Ramos (cell line): Measurements from ENCODE around the gene THBS1.

Experiments
- in situ Hi-C: fragments of 300-500 bp; cut with MboI; formaldehyde crosslinking; loops from one replicate; pipeline ENCODE4 v1.14.3; 2022; ENCODE audit warnings: low sequenced_read_pairs; ENCODE audit not compliant: unreplicated experiment

Gene THBS1

DNA sequence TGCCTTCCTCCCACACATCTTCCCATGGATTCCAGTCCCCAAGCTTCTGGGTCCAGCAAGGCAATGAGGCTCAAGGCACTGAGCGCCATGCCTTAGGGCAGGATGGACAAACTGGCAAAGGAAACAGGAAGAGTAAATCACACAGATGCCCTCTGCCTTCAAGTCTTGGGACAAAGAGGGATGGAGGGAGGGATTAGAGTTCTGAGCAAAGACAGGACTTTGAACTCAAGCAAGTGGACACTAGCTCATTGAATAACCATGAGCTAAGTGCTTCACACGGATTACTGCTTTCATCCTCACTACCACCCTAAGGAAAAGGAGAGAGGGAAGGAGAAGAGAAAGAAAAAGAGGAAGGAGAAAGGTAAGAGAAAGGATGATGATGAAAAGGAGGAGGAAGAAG, 7.6 kb upstream of the THBS1 start:
- in situ Hi-C loops: loop anchor here (10.0 kb wide), 1 partner anchor 448 kb away; no protein-coding TSS in a partner anchor

DNA sequence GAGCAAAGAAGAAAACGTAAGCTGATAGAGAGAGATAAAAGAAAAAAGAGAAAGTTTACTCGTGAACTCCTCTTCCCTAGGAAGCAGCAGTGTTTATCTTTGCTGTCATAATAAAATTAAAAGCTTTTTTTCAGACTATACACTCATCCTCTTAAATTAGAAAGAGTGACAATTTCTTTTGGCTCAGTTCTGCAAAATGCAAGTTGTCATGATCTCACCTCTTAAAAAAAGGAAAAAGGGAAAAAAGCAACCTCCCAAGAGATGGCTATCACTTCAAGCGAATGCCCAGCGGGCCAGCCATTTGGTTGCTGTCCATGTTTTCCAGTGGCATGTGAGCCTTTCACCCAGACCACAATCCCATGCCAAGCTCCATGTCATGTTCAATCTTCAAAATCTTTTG, 7.0 kb upstream of the THBS1 start:
- in situ Hi-C loops: loop anchor here (10.0 kb wide), 1 partner anchor 449 kb away; no protein-coding TSS in a partner anchor

DNA sequence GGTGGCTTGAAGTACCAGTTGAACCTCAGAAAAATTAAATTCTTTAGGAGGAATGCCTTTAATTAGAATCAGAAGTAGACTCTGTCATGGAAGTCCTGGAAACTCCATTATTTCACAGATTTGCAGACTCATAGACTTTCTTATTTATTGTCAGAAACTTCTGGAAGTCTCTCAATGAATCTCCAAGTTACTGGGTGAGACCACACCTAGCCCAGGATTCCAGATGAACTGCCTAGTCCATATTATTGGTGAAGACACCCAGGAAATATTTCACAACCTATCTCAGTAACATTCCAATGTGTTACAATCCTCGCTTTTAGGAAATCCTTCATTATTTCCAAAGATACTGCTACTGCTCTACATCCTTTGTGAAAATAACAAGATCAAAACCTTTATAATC, 6.5 kb upstream of the THBS1 start:
- in situ Hi-C loops: loop anchor here (10.0 kb wide), 1 partner anchor 450 kb away; no protein-coding TSS in a partner anchor

DNA sequence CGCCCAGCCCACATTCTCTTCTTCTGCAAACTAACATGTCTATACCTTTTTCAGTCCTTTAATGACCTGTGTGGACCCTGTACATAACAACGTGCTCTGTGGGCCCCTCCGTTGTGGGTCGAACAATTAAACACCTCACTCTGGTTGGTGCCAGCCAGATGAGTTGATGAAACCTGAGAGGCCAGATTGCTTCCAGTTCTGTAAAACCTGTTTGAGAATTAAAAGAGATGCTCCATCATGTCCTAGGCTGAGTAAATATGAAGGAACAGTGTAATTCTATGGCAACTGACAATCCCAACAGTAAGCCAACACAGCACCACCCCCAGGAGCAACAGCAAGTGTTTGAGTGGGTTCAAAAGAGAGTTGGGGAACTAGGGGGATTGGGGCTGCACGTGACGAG, 5.7 kb upstream of the THBS1 start:
- in situ Hi-C loops: loop anchor here (10.0 to 25.0 kb wide), 2 partner anchors 450 to 763 kb away; no protein-coding TSS in a partner anchor

DNA sequence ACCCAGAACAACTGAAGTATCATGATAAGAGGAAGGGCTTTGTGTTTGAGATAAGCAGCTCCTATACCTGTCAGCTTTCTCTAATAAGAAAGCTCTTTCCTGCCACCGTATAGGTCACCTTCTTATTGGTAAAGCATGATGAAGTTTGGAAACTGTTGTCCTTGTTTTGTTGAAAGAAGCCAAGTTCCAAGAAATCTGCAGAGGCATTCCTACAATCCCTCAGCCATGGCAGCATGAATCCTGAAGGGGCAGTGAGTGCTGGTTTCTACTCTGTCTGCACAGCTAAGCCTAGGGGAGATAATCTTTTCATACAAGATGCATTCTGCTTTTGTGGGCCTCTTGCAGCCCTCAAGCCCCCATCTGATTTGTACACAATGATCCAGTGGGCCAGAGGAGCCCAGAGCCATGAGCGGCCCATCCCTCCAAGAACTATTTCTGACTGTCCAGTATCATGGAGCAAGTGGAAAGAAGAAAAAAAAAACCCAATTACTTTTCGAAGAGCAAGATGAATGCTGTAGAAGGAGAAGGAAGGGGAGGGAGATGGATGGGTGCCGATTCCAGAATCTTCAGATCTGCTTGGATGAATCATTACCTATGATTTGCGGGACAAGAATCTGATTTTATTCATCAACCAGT, 1.9 kb upstream of the THBS1 start:
- in situ Hi-C loops: loop anchor here (10.0 to 25.0 kb wide), 2 partner anchors 454 to 767 kb away; no protein-coding TSS in a partner anchor

DNA sequence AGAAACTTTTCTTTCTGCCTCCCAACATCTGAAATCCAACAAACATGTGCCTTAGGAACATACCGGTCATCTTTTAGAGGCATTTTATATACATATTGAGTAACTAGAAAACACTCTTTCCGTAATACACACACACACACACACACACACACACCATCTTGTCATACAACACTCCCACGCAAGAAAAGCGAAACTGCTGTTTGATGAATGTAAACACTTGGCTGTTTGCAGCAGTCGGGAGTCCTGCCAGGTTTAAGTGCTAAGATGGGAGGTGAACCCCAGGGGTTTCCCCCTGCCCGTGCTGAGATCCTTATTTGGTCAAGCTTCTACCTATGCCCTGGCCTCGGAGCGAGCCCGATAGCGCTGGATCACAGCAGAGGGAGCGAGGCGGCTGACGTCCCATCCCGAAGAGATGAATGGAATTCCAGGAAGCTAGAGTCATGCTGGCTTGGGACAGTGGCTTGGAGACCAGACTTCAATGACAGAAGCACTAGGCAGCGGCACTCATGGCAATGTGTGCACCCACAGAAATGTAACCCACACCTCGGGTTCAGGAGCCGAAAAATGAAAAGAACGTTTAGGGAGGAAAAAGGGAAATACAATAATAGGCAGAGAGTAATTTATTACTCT, 1.3 kb upstream of the THBS1 start:
- in situ Hi-C loops: loop anchor here (10.0 to 25.0 kb wide), 2 partner anchors 455 to 767 kb away; no protein-coding TSS in a partner anchor

DNA sequence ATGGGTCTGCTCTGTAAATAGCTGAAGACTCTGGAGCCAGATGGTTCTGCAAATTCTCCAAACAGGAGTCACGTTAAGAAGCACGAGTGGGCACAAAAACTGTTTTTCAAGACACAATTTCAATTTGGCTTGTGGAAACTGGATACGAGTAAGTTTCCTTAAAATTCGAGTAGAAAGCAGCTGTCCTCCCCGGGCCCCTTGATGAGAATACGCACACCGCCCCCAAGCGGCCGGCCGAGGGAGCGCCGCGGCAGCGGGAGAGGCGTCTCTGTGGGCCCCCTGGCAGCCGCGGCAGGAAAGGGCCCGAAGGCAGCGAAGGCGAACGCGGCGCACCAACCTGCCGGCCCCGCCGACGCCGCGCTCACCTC, 778 bp upstream of the THBS1 start:
- in situ Hi-C loops: loop anchor here (25.0 kb wide), 1 partner anchor 768 kb away; no protein-coding TSS in a partner anchor

DNA sequence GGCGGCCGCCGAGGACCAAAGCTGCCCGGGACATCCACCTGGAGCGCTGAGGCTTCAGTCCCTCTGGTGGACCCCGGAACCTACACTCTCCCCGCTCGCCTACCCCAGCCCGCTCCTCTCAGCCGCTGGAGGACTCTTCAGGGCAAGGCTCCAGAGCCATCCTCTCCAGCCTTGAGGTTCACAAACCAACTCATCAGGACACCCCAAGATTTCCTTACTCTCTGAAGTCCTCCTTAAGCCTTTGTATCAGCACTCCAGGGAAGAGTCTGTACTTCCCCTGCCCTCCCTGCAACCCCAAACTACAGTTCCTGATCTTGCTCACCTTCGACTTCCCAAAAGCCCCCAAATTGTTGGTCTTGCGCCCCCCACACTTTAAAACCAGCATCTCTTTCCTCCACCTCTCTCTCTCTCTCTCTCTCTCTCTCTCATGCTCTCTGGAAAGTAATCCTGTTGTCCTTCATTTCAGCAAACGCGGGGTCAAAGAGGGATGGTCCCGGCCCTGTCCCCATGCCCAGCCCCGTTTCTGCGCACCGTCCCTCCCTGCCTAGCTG, 438 bp downstream of the THBS1 start:
- in situ Hi-C loops: loop anchor here (25.0 kb wide), 1 partner anchor 769 kb away; no protein-coding TSS in a partner anchor

DNA sequence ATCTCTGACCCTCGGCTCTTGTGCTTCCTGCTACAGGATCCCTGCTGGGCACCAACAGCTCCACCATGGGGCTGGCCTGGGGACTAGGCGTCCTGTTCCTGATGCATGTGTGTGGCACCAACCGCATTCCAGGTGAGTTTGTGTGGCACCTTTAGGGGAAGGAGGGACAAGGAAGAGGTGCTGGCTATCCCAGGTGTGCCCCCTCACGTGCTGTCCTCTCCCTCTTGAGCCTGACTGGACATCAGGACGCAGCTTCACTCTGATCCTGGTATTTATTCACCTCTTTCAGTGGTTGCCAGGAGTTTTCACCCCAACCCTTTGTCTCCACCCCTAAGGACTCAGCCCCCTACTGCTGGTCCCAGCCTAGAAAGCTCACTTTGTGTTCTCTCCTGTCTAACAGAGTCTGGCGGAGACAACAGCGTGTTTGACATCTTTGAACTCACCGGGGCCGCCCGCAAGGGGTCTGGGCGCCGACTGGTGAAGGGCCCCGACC, 960 bp downstream of the THBS1 start:
- in situ Hi-C loops: loop anchor here (25.0 kb wide), 1 partner anchor 770 kb away; no protein-coding TSS in a partner anchor

DNA sequence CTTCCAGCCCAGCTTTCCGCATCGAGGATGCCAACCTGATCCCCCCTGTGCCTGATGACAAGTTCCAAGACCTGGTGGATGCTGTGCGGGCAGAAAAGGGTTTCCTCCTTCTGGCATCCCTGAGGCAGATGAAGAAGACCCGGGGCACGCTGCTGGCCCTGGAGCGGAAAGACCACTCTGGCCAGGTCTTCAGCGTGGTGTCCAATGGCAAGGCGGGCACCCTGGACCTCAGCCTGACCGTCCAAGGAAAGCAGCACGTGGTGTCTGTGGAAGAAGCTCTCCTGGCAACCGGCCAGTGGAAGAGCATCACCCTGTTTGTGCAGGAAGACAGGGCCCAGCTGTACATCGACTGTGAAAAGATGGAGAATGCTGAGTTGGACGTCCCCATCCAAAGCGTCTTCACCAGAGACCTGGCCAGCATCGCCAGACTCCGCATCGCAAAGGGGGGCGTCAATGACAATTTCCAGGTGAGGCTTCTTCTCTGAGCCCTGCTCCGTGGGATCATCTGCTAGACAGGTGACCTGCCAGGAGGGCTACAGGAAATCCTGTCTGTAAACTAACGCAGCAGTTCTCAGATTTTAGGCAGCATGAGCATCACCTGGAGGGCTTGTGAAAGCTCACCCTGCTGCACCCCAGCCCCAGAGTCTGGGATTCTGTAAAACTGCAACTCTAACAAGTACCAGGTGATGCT, 1.6 kb downstream of the THBS1 start:
- in situ Hi-C loops: loop anchor here (25.0 kb wide), 1 partner anchor 770 kb away; no protein-coding TSS in a partner anchor

DNA sequence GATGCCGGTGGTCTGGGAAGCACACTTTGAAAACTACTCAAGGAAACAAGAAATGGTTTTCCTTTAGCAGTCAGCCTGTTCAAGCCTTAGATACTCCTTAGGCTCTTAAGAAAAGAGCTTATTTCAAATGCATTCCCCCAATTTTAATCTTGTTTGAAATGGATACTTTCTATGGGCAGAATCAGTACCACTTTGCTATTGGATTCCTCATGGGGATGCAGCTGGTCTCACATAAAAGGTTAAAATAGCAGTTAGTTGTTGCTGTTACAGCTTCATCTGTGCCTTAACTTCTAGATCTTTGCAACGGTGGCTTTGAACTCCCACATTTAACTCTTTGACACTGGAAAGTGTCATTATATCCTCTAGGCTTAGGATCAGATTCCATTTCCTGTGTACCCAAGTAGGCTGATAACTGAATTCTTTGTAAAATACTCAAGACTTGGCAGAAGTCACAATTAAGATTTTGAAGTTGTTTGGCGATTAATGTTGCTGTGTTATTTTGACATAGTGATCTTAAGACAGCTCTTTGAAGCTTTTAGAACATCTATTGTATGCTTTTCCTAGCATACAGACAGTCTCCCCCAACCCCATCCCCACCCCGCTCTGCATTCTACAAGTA, 2.2 kb downstream of the THBS1 start:
- in situ Hi-C loops: loop anchor here (25.0 kb wide), 1 partner anchor 771 kb away; no protein-coding TSS in a partner anchor

DNA sequence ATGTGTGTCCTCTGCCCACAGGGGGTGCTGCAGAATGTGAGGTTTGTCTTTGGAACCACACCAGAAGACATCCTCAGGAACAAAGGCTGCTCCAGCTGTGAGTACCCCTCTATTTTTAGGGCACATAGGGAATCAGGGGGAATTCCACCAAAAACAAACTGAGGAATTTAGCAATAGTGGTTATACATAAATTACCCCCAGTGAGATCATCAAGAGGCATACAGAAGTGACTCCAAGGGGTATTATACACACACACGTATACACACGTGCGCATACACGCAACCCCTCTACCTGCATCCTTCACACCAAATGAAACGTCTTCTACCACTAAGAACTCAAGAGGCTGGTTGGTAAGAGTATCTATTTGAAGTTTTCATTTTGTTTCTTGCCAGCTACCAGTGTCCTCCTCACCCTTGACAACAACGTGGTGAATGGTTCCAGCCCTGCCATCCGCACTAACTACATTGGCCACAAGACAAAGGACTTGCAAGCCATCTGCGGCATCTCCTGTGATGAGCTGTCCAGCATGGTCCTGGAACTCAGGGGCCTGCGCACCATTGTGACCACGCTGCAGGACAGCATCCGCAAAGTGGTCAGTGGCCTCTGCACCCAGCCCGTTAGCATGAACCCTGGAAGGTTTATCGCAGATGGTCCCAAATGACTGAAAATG, 2.9 kb downstream of the THBS1 start:
- in situ Hi-C loops: loop anchor here (25.0 kb wide), 1 partner anchor 771 kb away; no protein-coding TSS in a partner anchor

DNA sequence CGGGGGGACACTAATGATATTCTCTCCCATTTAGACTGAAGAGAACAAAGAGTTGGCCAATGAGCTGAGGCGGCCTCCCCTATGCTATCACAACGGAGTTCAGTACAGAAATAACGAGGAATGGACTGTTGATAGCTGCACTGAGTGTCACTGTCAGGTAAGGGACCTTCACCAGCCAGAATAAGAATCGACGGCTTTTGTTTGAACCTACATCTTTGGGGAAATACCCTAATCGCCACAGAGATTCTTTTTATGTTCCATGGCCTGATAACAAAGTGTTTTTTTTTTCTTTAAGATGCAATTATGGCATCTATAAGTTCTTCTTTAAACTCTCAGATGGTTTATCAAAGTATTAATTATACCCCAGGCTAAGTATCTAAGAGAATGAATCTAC, 3.4 kb downstream of the THBS1 start:
- in situ Hi-C loops: loop anchor here (25.0 kb wide), 1 partner anchor 772 kb away; no protein-coding TSS in a partner anchor

DNA sequence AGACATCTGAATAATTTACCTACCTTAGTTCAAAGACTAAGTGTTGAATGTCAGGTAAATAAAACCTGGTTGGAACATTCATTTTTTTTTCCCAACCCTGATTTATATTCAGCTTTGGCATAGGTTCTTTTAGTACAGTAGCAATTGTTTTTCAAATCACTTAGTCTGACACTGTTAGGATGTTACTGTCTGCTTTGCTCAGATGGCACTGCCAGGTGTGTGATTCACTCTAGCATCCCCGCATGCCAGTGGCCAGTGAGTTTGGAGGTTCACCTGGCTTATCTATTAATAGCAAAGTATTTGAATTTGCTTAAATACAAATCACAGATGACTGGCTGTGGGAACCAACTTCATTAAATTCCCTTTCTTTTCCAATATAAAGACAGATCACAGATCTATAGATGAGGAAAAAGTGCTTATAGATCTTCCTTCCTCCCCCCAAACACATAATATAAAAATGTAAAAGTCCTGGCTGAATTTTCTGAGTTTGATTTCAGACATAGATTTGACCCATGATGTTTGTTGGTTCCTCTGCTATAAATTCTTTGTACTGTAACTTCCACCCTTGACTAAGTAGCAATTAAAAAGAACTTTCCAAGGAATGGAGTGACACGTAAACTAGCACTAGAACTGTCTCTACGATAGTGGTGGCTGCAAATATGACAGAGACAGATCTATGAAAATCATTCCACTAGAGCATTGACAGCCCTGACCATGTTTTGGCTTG, 3.9 kb downstream of the THBS1 start:
- in situ Hi-C loops: loop anchor here (25.0 kb wide), 1 partner anchor 773 kb away; no protein-coding TSS in a partner anchor

DNA sequence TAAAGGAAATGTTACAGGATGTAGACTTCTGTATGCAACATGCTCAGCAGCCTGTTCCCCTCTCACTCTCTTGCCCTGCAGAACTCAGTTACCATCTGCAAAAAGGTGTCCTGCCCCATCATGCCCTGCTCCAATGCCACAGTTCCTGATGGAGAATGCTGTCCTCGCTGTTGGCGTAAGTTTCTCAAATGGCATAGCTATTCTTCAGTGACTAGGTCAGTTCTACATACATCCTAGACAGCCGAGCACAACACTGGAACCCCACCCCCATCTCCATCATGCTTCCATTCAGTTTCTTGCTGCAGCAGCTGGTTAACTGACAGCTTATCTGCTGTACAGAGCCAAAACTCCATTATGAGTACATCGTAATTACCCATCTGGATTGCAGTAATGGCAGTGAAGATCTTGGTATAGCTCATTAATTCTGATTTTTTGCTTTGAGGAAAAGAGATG, 4.5 kb downstream of the THBS1 start:
- in situ Hi-C loops: loop anchor here (25.0 kb wide), 1 partner anchor 773 kb away; no protein-coding TSS in a partner anchor

DNA sequence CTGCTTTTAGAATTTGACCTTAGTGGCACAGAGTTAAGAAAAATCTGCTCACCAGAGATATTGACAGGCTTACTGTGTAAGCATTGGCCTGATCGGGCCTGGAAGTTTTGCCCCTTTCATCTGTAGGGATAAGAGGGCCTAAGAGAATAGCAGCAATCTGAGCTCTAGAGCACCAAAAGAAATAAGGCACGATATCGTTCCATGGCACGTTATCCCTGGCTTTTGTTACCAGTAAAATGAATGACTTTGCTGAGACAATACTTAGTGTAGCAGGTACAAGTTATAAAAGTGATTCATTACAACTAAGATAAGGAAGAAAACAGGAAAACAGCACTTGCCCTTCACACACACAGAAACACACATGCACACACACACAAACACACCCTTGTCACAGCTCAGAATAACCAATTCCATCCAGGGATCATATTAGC, 5.0 kb downstream of the THBS1 start:
- in situ Hi-C loops: loop anchor here (25.0 kb wide), 1 partner anchor 774 kb away; no protein-coding TSS in a partner anchor

DNA sequence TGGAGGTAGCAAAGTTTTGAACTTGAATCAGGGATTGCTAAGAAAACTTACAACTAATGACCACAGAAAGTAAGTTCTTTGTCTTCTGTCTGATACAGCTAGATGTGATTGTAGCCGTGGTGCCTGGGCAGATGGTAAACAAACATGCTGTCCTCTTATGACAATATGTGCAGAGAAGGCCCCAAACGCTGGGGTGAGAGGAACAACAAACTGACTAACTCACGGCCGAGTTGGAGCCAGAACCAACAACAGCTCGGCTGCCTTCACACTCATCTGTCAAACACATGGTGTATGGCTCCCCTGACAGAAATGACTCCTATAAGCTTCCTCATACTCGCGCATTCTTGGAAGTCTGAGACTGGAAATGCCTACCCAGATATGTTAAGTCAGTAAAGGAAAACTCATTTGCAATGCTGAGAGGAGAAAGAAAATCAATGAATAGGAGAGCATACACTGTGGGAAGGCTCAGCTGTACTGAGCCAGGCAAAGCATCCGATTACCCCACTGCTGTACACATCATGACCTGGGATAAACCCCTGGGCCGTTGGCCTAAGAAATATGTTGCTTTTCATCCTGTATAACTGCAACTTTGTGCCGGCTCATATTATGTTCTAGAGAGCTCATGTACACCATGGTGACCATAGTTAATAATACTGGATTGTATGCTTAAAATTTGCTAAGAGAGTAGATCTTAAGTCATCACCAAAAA, 5.7 kb downstream of the THBS1 start:
- in situ Hi-C loops: loop anchor here (25.0 kb wide), 1 partner anchor 774 kb away; no protein-coding TSS in a partner anchor
